ENCODE data around the gene SOCS7. TPM values are rescaled to one million over a fixed set of nuclear protein-coding genes. Genes with fewer than 3 reads are reported as not detected.

The SOCS7 gene
- total RNA-seq, 2 donors from 2014 or later, result 20.8 to 24.4 TPM

GRCh38 chr17:38329808-38330730 lies 21.6 kb upstream of the SOCS7 start:
- Mint-ChIP-seq H3K36me3 (ENCODE audit: low read depth) (no peaks in the 10 kb centered on the region), H3K27me3 (peaks cover 22% of the 10 kb centered on the region), H3K27ac (no peak overlapping the region), H3K4me1 (no peaks in the 10 kb centered on the region), H3K9me3 (no peaks in the 10 kb centered on the region), H3K4me3 (no peak overlapping the region)
- no peak for ATAC-seq (replicated peaks)

- H3K36me3 Mint-ChIP-seq (ENCODE audit: low read depth), result no peaks in the 10 kb centered on the region
- no peaks in the 10 kb centered on the region for H3K4me1 Mint-ChIP-seq
- ATAC-seq (replicated peaks), result no peak
- H3K27ac Mint-ChIP-seq, result no peak overlapping the region
- H3K4me3 Mint-ChIP-seq, result no peak overlapping the region
- H3K27me3 Mint-ChIP-seq, result peaks cover 22% of the 10 kb centered on the region
- H3K9me3 Mint-ChIP-seq, result no peaks in the 10 kb centered on the region
These were observed 20.7 kb upstream of the SOCS7 start for GRCh38 chr17:38330941-38331411.

GRCh38 chr17:38332735-38333134 lies 18.9 kb upstream of the SOCS7 start:
- Mint-ChIP-seq H3K27me3 (peaks cover 22% of the 10 kb centered on the region), H3K4me3 (no peak overlapping the region), H3K36me3 (ENCODE audit: low read depth) (no peaks in the 10 kb centered on the region), H3K9me3 (no peaks in the 10 kb centered on the region), H3K4me1 (no peaks in the 10 kb centered on the region), H3K27ac (no peak overlapping the region)
- no peak for ATAC-seq (replicated peaks)

GRCh38 chr17:38333635-38334295 lies 17.9 kb upstream of the SOCS7 start:
- Mint-ChIP-seq H3K27ac (no peak overlapping the region), H3K9me3 (no peaks in the 10 kb centered on the region), H3K27me3 (peaks cover 18% of the 10 kb centered on the region), H3K36me3 (ENCODE audit: low read depth) (no peaks in the 10 kb centered on the region), H3K4me3 (no peak overlapping the region), H3K4me1 (no peaks in the 10 kb centered on the region)
- ATAC-seq (replicated peaks), result peak; percentile 60

- Mint-ChIP-seq H3K9me3 (no peaks in the 10 kb centered on the region), H3K4me1 (no peaks in the 10 kb centered on the region), H3K27ac (no peak overlapping the region), H3K36me3 (ENCODE audit: low read depth) (no peaks in the 10 kb centered on the region), H3K4me3 (no peak overlapping the region), H3K27me3 (peaks cover 18% of the 10 kb centered on the region)
- ATAC-seq (replicated peaks), result no peak
These were observed 16.9 kb upstream of the SOCS7 start for GRCh38 chr17:38334480-38335364.

- no peak overlapping the region for H3K27ac Mint-ChIP-seq
These were observed 14.8 kb upstream of the SOCS7 start for GRCh38 chr17:38336838-38337237.

GRCh38 chr17:38338053-38338452 lies 13.6 kb upstream of the SOCS7 start:
- Mint-ChIP-seq H3K9me3 (no peaks in the 10 kb centered on the region), H3K36me3 (ENCODE audit: low read depth) (no peaks in the 10 kb centered on the region), H3K4me3 (no peak overlapping the region), H3K4me1 (no peaks in the 10 kb centered on the region), H3K27ac (no peak overlapping the region), H3K27me3 (peaks cover 12% of the 10 kb centered on the region)
- ATAC-seq (replicated peaks), result no peak

More at GRCh38 chr17:38336838-38337237, 14.8 kb upstream of the SOCS7 start:
- H3K36me3 Mint-ChIP-seq (ENCODE audit: low read depth), result no peaks in the 10 kb centered on the region
- H3K9me3 Mint-ChIP-seq, result no peaks in the 10 kb centered on the region
- ATAC-seq (replicated peaks), result no peak
- no peaks in the 10 kb centered on the region for H3K4me1 Mint-ChIP-seq
- H3K27me3 Mint-ChIP-seq, result peaks cover 12% of the 10 kb centered on the region
- H3K4me3 Mint-ChIP-seq, result no peak overlapping the region

- Mint-ChIP-seq H3K4me3 (no peak overlapping the region), H3K36me3 (ENCODE audit: low read depth) (no peaks in the 10 kb centered on the region), H3K27me3 (peaks cover 9% of the 10 kb centered on the region), H3K27ac (no peak overlapping the region), H3K9me3 (no peaks in the 10 kb centered on the region), H3K4me1 (no peaks in the 10 kb centered on the region)
- no peak for ATAC-seq (replicated peaks)
These were observed 13.1 kb upstream of the SOCS7 start for GRCh38 chr17:38338535-38338934.

GRCh38 chr17:38339891-38340290 lies 11.8 kb upstream of the SOCS7 start:
- Mint-ChIP-seq H3K9me3 (no peaks in the 10 kb centered on the region), H3K27me3 (peaks cover 8% of the 10 kb centered on the region), H3K4me1 (no peaks in the 10 kb centered on the region), H3K4me3 (no peak overlapping the region), H3K36me3 (ENCODE audit: low read depth) (no peaks in the 10 kb centered on the region), H3K27ac (no peak overlapping the region)
- ATAC-seq (replicated peaks), result no peak

GRCh38 chr17:38341035-38341721 lies 10.5 kb upstream of the SOCS7 start:
- no peak overlapping the region for H3K27ac Mint-ChIP-seq
- no peak for ATAC-seq (replicated peaks)
- no peaks in the 10 kb centered on the region for H3K4me1 Mint-ChIP-seq
- no peak overlapping the region for H3K4me3 Mint-ChIP-seq
- H3K9me3 Mint-ChIP-seq, result no peaks in the 10 kb centered on the region
- H3K27me3 Mint-ChIP-seq, result peaks cover 8% of the 10 kb centered on the region
- H3K36me3 Mint-ChIP-seq (ENCODE audit: low read depth), result no peaks in the 10 kb centered on the region

- no peaks in the 10 kb centered on the region for H3K9me3 Mint-ChIP-seq
- ATAC-seq (replicated peaks), result no peak
- no peak overlapping the region for H3K4me3 Mint-ChIP-seq
- H3K27me3 Mint-ChIP-seq, result peaks cover 8% of the 10 kb centered on the region
- no peak overlapping the region for H3K27ac Mint-ChIP-seq
- no peaks in the 10 kb centered on the region for H3K4me1 Mint-ChIP-seq
- no peaks in the 10 kb centered on the region for H3K36me3 Mint-ChIP-seq (ENCODE audit: low read depth)
These were observed 8.6 kb upstream of the SOCS7 start for GRCh38 chr17:38342886-38343607.

- Mint-ChIP-seq H3K27me3 (peaks cover 8% of the 10 kb centered on the region), H3K9me3 (no peaks in the 10 kb centered on the region), H3K4me1 (no peaks in the 10 kb centered on the region), H3K4me3 (no peak within 1 kb of the TSS), H3K36me3 (ENCODE audit: low read depth) (no peaks in the 10 kb centered on the region), H3K27ac (no peak within 1 kb of the TSS)
- no peak for ATAC-seq (replicated peaks)
These were observed 7.8 kb upstream of the SOCS7 start, which contains the start of gene GPR179 for GRCh38 chr17:38343608-38344419. TSS of gene GPR179 (minus strand) at chr17:38343956. CDS start at chr17:38343789, 167 bp downstream.

GRCh38 chr17:38344420-38344745 lies 7.3 kb upstream of the SOCS7 start:
- no peak overlapping the region for H3K4me3 Mint-ChIP-seq
- no peaks in the 10 kb centered on the region for H3K36me3 Mint-ChIP-seq (ENCODE audit: low read depth)
- H3K9me3 Mint-ChIP-seq, result no peaks in the 10 kb centered on the region
- no peak for ATAC-seq (replicated peaks)
- H3K27ac Mint-ChIP-seq, result no peak overlapping the region
- peaks cover 4% of the 10 kb centered on the region for H3K4me1 Mint-ChIP-seq
- peaks cover 8% of the 10 kb centered on the region for H3K27me3 Mint-ChIP-seq
